Calu3 (cell line): ENCODE measurements around the gene TCIRG1. TPM values are rescaled to one million over a fixed set of nuclear protein-coding genes. Genes with fewer than 3 reads are reported as not detected.
"Not testable (repeated sequence)": the region's sequence is repeated elsewhere in the genome, so short reads cannot be mapped to it uniquely, and the experiment has no call there.

ENCODE experiments used
- BruUV-seq: library from RNA; stranded (reverse); fragments of 400-500 nt; replicated peaks from 2 replicates; lab custom pipeline; 2021; lab: Mats Ljungman, UMichigan
- CTCF ChIA-PET: fragments of 300-600 bp; sonication (Branson Sonifier 250); formaldehyde crosslinking; loops from one replicate; lab custom pipeline; 2022; ENCODE audit warnings: antibody characterized with exemption; lab: Charles Lee
- DNase-seq: peaks from one replicate; pipeline ENCODE4 v3.0.0; 2022
- H3K27ac Mint-ChIP-seq: one replicate; pipeline ENCODE4 v1.8.0; 2022; ENCODE audit warnings: mixed read lengths; ENCODE audit not compliant: unreplicated experiment
- H3K27me3 Mint-ChIP-seq: one replicate; pipeline ENCODE4 v1.8.0; 2022; ENCODE audit warnings: mixed read lengths; ENCODE audit not compliant: unreplicated experiment
- H3K36me3 Mint-ChIP-seq: one replicate; pipeline ENCODE4 v1.8.0; 2022; ENCODE audit warnings: mild to moderate bottlenecking, moderate library complexity, mixed read lengths; ENCODE audit not compliant: insufficient read depth, unreplicated experiment
- H3K4me1 Mint-ChIP-seq: one replicate; pipeline ENCODE4 v1.8.0; 2022; ENCODE audit warnings: mild to moderate bottlenecking, low read depth, mixed read lengths; ENCODE audit not compliant: unreplicated experiment
- H3K4me3 Mint-ChIP-seq: one replicate; pipeline ENCODE4 v1.8.0; 2022; ENCODE audit warnings: mild to moderate bottlenecking, low read depth, moderate library complexity, mixed read lengths; ENCODE audit not compliant: unreplicated experiment
- H3K9me3 Mint-ChIP-seq: one replicate; pipeline ENCODE4 v1.8.0; 2022; ENCODE audit warnings: low read depth, mixed read lengths; ENCODE audit not compliant: unreplicated experiment
- intact Hi-C: fragments of 100-400 bp; cut with micrococcal nuclease; formaldehyde crosslinking; loops from one replicate; pipeline ENCODE4 v1.10.0; 2022; ENCODE audit not compliant: unreplicated experiment
- total RNA-seq: library from RNA; stranded (reverse); gene quantifications from 2 replicates; pipeline ENCODE4 v1.2.3, GENCODE V29; 2022
- TF ChIP-seq, protein P1 (sequence below): fragments of 200-600 bp; IDR thresholded peaks from one replicate; pipeline ENCODE4 v1.8.0; 2022; ENCODE audit warnings: antibody characterized with exemption; ENCODE audit not compliant: unreplicated experiment

The TCIRG1 gene
- total RNA-seq, 1 experiment from 2014 or later = 49.7 TPM

DNA sequence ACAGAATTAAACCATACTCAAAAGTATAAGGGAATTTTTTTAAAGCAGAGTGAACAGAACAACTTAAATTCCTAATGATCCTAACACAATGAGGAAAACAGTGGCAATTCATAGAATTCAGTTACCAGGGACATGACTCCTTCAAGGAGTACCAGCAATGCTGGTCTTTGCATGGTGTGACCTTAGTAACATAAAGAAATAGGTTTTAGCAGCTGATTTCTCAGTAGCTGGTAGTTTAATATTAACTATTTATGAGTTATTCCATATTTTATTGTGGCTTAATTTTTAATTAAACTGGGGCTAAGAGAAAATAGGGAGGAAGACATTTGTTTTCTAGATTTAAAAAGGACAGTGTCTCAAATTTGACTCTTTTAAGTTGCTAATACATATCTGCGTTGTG is 51.5 kb downstream of the TCIRG1 start:
- peaks cover 41% of the 10 kb centered on the region for H3K4me1 Mint-ChIP-seq
- H3K27ac Mint-ChIP-seq = peak overlapping the region; percentile 63
- peak overlapping the region; percentile 56 for H3K4me3 Mint-ChIP-seq
- TF ChIP-seq, protein P1, sequence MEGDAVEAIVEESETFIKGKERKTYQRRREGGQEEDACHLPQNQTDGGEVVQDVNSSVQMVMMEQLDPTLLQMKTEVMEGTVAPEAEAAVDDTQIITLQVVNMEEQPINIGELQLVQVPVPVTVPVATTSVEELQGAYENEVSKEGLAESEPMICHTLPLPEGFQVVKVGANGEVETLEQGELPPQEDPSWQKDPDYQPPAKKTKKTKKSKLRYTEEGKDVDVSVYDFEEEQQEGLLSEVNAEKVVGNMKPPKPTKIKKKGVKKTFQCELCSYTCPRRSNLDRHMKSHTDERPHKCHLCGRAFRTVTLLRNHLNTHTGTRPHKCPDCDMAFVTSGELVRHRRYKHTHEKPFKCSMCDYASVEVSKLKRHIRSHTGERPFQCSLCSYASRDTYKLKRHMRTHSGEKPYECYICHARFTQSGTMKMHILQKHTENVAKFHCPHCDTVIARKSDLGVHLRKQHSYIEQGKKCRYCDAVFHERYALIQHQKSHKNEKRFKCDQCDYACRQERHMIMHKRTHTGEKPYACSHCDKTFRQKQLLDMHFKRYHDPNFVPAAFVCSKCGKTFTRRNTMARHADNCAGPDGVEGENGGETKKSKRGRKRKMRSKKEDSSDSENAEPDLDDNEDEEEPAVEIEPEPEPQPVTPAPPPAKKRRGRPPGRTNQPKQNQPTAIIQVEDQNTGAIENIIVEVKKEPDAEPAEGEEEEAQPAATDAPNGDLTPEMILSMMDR = no peak
- no peaks in the 10 kb centered on the region for H3K27me3 Mint-ChIP-seq
- BruUV-seq = no TSS peak
- CTCF ChIA-PET = interaction anchor here (1.2 to 1.7 kb wide), 3 partner anchors 9 to 119 kb away, joined by 4 to 7 read pairs (median 5); no protein-coding TSS in a partner anchor
- DNase-seq = no peak
- H3K36me3 Mint-ChIP-seq = peaks cover 32% of the 10 kb centered on the region
- intact Hi-C loops = loop anchor here (5.0 kb wide), 1 partner anchor 117 kb away; no protein-coding TSS in a partner anchor
- H3K9me3 Mint-ChIP-seq = no peaks in the 10 kb centered on the region

DNA sequence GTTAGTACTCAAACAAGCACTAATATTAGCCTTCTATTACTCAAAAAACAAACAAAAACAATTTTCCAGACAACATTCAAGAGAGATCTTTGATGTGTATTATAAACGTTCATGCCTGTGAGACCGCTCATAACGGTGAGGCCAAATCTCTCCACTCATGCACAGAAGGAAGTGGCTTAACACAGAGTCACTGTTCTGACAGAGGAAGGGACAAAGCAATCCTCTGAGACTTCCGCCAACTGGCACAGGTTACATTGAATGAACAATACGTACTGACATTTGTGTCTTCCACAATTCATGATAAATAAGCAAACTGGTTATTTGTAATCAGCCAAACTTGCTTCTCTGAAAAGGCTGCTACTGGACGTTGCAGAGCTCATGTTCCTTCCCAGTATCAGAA is 51.9 kb downstream of the TCIRG1 start:
- intact Hi-C loops = loop anchor here (5.0 kb wide), 1 partner anchor 117 kb away; no protein-coding TSS in a partner anchor
- H3K27me3 Mint-ChIP-seq = no peaks in the 10 kb centered on the region
- CTCF ChIA-PET = interaction anchor here (1.2 to 2.6 kb wide), 4 partner anchors 9 to 119 kb away, joined by 4 to 7 read pairs (median 6); no protein-coding TSS in a partner anchor
- H3K36me3 Mint-ChIP-seq = peaks cover 36% of the 10 kb centered on the region
- H3K9me3 Mint-ChIP-seq = no peaks in the 10 kb centered on the region
- TF ChIP-seq, protein P1 = no peak
- peak; percentile 43 for DNase-seq
- BruUV-seq = no TSS peak
- peaks cover 41% of the 10 kb centered on the region for H3K4me1 Mint-ChIP-seq
- H3K27ac Mint-ChIP-seq = peak overlapping the region; percentile 63
- peak overlapping the region; percentile 56 for H3K4me3 Mint-ChIP-seq

DNA sequence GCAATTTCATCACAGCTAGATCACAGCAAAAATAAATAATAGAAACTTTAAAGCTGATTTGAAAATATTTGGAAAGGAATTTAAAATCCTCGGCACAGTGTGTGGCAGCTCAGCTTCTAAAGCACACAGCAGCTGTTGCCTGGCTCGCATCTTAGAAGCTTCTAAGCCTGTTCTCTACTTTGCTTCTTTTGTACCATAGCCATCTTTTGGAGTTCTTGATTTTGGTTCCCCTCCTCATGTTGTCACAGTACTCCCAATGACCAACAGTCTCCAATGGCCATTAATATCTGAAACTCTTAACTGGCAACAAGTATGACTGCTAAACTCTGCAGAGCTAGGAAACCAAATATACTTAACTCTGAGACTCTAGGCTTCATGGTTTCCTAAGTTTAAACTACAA is 53.6 kb downstream of the TCIRG1 start:
- no peaks in the 10 kb centered on the region for H3K27me3 Mint-ChIP-seq
- intact Hi-C loops = loop anchor here (5.0 kb wide), 1 partner anchor 115 kb away; no protein-coding TSS in a partner anchor
- H3K36me3 Mint-ChIP-seq = peaks cover 47% of the 10 kb centered on the region
- H3K4me1 Mint-ChIP-seq = peaks cover 49% of the 10 kb centered on the region
- no peaks in the 10 kb centered on the region for H3K9me3 Mint-ChIP-seq
- CTCF ChIA-PET = interaction anchor here (1.4 to 2.6 kb wide), 2 partner anchors 10 to 49 kb away, joined by 4 to 7 read pairs; no protein-coding TSS in a partner anchor
- BruUV-seq = TSS peak; percentile 3
- H3K27ac Mint-ChIP-seq = peak overlapping the region; percentile 63
- TF ChIP-seq, protein P1 = no peak
- H3K4me3 Mint-ChIP-seq = no peak overlapping the region
- no peak for DNase-seq

- H3K9me3 Mint-ChIP-seq, H3K4me3 Mint-ChIP-seq, DNase-seq, BruUV-seq, H3K27me3 Mint-ChIP-seq, H3K27ac Mint-ChIP-seq: not testable (repeated sequence)
- H3K36me3 Mint-ChIP-seq = peaks cover 53% of the 10 kb centered on the region
- peaks cover 54% of the 10 kb centered on the region for H3K4me1 Mint-ChIP-seq
- intact Hi-C loops = loop anchor here (5.0 kb wide), 1 partner anchor 114 kb away; no protein-coding TSS in a partner anchor
- CTCF ChIA-PET = interaction anchor here (0.7 to 2.6 kb wide), 3 partner anchors 9 to 49 kb away, joined by 4 to 7 read pairs (median 4); no protein-coding TSS in a partner anchor
These were observed 54.1 kb downstream of the TCIRG1 start for GRCh38 chr11:68092946-68093345.

- intact Hi-C loops = loop anchor here (5.0 kb wide), 1 partner anchor 114 kb away; no protein-coding TSS in a partner anchor
- H3K9me3 Mint-ChIP-seq = no peaks in the 10 kb centered on the region
- H3K27ac Mint-ChIP-seq = no peak overlapping the region
- CTCF ChIA-PET = no interaction called here
- H3K27me3 Mint-ChIP-seq = no peaks in the 10 kb centered on the region
- peaks cover 56% of the 10 kb centered on the region for H3K4me1 Mint-ChIP-seq
- BruUV-seq = no TSS peak
- no peak for DNase-seq
- H3K36me3 Mint-ChIP-seq = peaks cover 49% of the 10 kb centered on the region
- no peak overlapping the region for H3K4me3 Mint-ChIP-seq
- TF ChIP-seq, protein P1 = no peak
These were observed 54.7 kb downstream of the TCIRG1 start for GRCh38 chr11:68093565-68093964.
